ENCODE measurements around the gene XXYLT1. TPM values are rescaled to one million over a fixed set of nuclear protein-coding genes. Genes with fewer than 3 reads are reported as not detected.
A peak's percentile ranks its signal among the peaks of the same experiment; 100 is the strongest.
"Not testable (repeated sequence)": the region's sequence is repeated elsewhere in the genome, so short reads cannot be mapped to it uniquely, and the experiment has no call there.

The XXYLT1 gene
- total and polyA plus RNA-seq, 3 experiments from 2014 or later, result 7.9 to 10.5 (median 8.3) TPM

- peaks cover 12 to 34% of the 10 kb centered on the region in 2 donors for H3K27me3 Mint-ChIP-seq
- CTCF ChIA-PET, result no interaction called here
- POLR2A ChIA-PET, result no interaction called here
- H3K27ac Mint-ChIP-seq, result no peak overlapping the region
- Histone ChIP-seq H3K27me3 (ENCODE audit: insufficient read depth, low read length, poor library complexity, severe bottlenecking) (no peaks in the 10 kb centered on the region), H3K36me3 (ENCODE audit: insufficient read depth, low read length) (no peaks in the 10 kb centered on the region), H3K9me3 (ENCODE audit: low read length) (no peaks in the 10 kb centered on the region), H3K4me3 (ENCODE audit: low read length) (no peak overlapping the region), H3K4me1 (ENCODE audit: insufficient read depth, low read length) (no peaks in the 10 kb centered on the region), H3K27ac (ENCODE audit: low read depth, low read length) (no peak overlapping the region)
- no peak overlapping the region for H3K4me3 Mint-ChIP-seq
- DNase-seq, result peak in 1 of 5 donors; percentile 13
- H3K36me3 Mint-ChIP-seq, result no peaks in the 10 kb centered on the region
- no peaks in the 10 kb centered on the region for H3K9me3 Mint-ChIP-seq
- no peaks in the 10 kb centered on the region for H3K4me1 Mint-ChIP-seq
These were observed 213.2 kb downstream of the XXYLT1 start for GRCh38 chr3:195057716-195058115.

GRCh38 chr3:195056506-195056905 lies 214.5 kb downstream of the XXYLT1 start:
- CTCF ChIA-PET, result no interaction called here

GRCh38 chr3:195054311-195054710 lies 216.6 kb downstream of the XXYLT1 start:
- no peaks in the 10 kb centered on the region for H3K36me3 ChIP-seq (ENCODE audit: insufficient read depth, low read length)
- ChIA-PET POLR2A (no interaction called here), CTCF (no interaction called here)
- DNase-seq, result no peak
- no peaks in the 10 kb centered on the region for H3K9me3 Mint-ChIP-seq
- peaks cover 7 to 32% of the 10 kb centered on the region in 2 donors for H3K27me3 Mint-ChIP-seq
- no peak overlapping the region for H3K4me3 Mint-ChIP-seq
- H3K9me3 ChIP-seq (ENCODE audit: low read length), result no peaks in the 10 kb centered on the region
- no peak overlapping the region for H3K27ac ChIP-seq (ENCODE audit: low read depth, low read length)
- no peak overlapping the region for H3K27ac Mint-ChIP-seq
- H3K27me3 ChIP-seq (ENCODE audit: insufficient read depth, low read length, poor library complexity, severe bottlenecking), result no peaks in the 10 kb centered on the region
- no peaks in the 10 kb centered on the region for H3K4me1 ChIP-seq (ENCODE audit: insufficient read depth, low read length)
- H3K36me3 Mint-ChIP-seq, result no peaks in the 10 kb centered on the region
- no peaks in the 10 kb centered on the region for H3K4me1 Mint-ChIP-seq
- H3K4me3 ChIP-seq (ENCODE audit: low read length), result no peak overlapping the region

More at GRCh38 chr3:195056506-195056905, 214.5 kb downstream of the XXYLT1 start:
- no peaks in the 10 kb centered on the region for H3K4me1 Mint-ChIP-seq
- Histone ChIP-seq H3K36me3 (ENCODE audit: insufficient read depth, low read length) (no peaks in the 10 kb centered on the region), H3K4me3 (ENCODE audit: low read length) (no peak overlapping the region), H3K27ac (ENCODE audit: low read depth, low read length) (no peak overlapping the region), H3K9me3 (ENCODE audit: low read length) (no peaks in the 10 kb centered on the region), H3K27me3 (ENCODE audit: insufficient read depth, low read length, poor library complexity, severe bottlenecking) (no peaks in the 10 kb centered on the region), H3K4me1 (ENCODE audit: insufficient read depth, low read length) (no peaks in the 10 kb centered on the region)
- DNase-seq, result no peak
- peaks cover 11 to 34% of the 10 kb centered on the region in 2 donors for H3K27me3 Mint-ChIP-seq
- no peak overlapping the region for H3K4me3 Mint-ChIP-seq
- H3K9me3 Mint-ChIP-seq, result no peaks in the 10 kb centered on the region
- H3K36me3 Mint-ChIP-seq, result no peaks in the 10 kb centered on the region
- POLR2A ChIA-PET, result no interaction called here
- H3K27ac Mint-ChIP-seq, result no peak overlapping the region

- no peak for DNase-seq
- Histone ChIP-seq H3K9me3 (ENCODE audit: low read length) (no peaks in the 10 kb centered on the region), H3K4me3 (ENCODE audit: low read length) (no peak overlapping the region), H3K27me3 (ENCODE audit: insufficient read depth, low read length, poor library complexity, severe bottlenecking) (no peaks in the 10 kb centered on the region), H3K27ac (ENCODE audit: low read depth, low read length) (no peak overlapping the region), H3K36me3 (ENCODE audit: insufficient read depth, low read length) (no peaks in the 10 kb centered on the region), H3K4me1 (ENCODE audit: insufficient read depth, low read length) (no peaks in the 10 kb centered on the region)
- ChIA-PET CTCF (no interaction called here), POLR2A (no interaction called here)
- Mint-ChIP-seq H3K4me3 (no peak overlapping the region), H3K27ac (no peak overlapping the region), H3K4me1 (no peaks in the 10 kb centered on the region), H3K27me3 (peaks cover 5 to 25% of the 10 kb centered on the region in 2 donors), H3K36me3 (no peaks in the 10 kb centered on the region), H3K9me3 (no peaks in the 10 kb centered on the region)
These were observed 218.0 kb downstream of the XXYLT1 start for GRCh38 chr3:195052939-195053338.

GRCh38 chr3:195050296-195050695 lies 220.7 kb downstream of the XXYLT1 start:
- CTCF ChIA-PET, result interaction anchor here (0.7 kb wide), 1 partner anchor 56 kb away, joined by 3 read pairs; no protein-coding TSS in a partner anchor
- peaks cover 4 to 16% of the 10 kb centered on the region in 2 donors for H3K27me3 Mint-ChIP-seq
- H3K4me1 Mint-ChIP-seq; POLR2A ChIA-PET; H3K27ac ChIP-seq (ENCODE audit: low read depth, low read length); H3K4me3 Mint-ChIP-seq; H3K9me3 Mint-ChIP-seq; H3K27ac Mint-ChIP-seq; H3K36me3 ChIP-seq (ENCODE audit: insufficient read depth, low read length); DNase-seq; H3K4me3 ChIP-seq (ENCODE audit: low read length); H3K9me3 ChIP-seq (ENCODE audit: low read length); H3K4me1 ChIP-seq (ENCODE audit: insufficient read depth, low read length); H3K36me3 Mint-ChIP-seq; H3K27me3 ChIP-seq (ENCODE audit: insufficient read depth, low read length, poor library complexity, severe bottlenecking): not testable (repeated sequence)

GRCh38 chr3:195048059-195048905 lies 222.7 kb downstream of the XXYLT1 start:
- Histone ChIP-seq H3K27me3 (ENCODE audit: insufficient read depth, low read length, poor library complexity, severe bottlenecking) (no peaks in the 10 kb centered on the region), H3K27ac (ENCODE audit: low read depth, low read length) (no peak overlapping the region), H3K36me3 (ENCODE audit: insufficient read depth, low read length) (no peaks in the 10 kb centered on the region), H3K9me3 (ENCODE audit: low read length) (no peaks in the 10 kb centered on the region), H3K4me3 (ENCODE audit: low read length) (no peak overlapping the region), H3K4me1 (ENCODE audit: insufficient read depth, low read length) (no peaks in the 10 kb centered on the region)
- Mint-ChIP-seq H3K9me3 (no peaks in the 10 kb centered on the region), H3K36me3 (no peaks in the 10 kb centered on the region), H3K4me3 (no peak overlapping the region), H3K27ac (no peak overlapping the region), H3K4me1 (no peaks in the 10 kb centered on the region), H3K27me3 (peaks cover 4 to 9% of the 10 kb centered on the region in 2 donors)
- no peak for DNase-seq
- POLR2A ChIA-PET, result no interaction called here
- CTCF ChIA-PET, result no interaction called here

GRCh38 chr3:195047536-195047935 lies 223.4 kb downstream of the XXYLT1 start:
- H3K4me1 Mint-ChIP-seq, result no peaks in the 10 kb centered on the region
- no peak overlapping the region for H3K27ac Mint-ChIP-seq
- Histone ChIP-seq H3K27me3 (ENCODE audit: insufficient read depth, low read length, poor library complexity, severe bottlenecking) (no peaks in the 10 kb centered on the region), H3K36me3 (ENCODE audit: insufficient read depth, low read length) (no peaks in the 10 kb centered on the region), H3K9me3 (ENCODE audit: low read length) (no peaks in the 10 kb centered on the region), H3K4me3 (ENCODE audit: low read length) (no peak overlapping the region), H3K27ac (ENCODE audit: low read depth, low read length) (no peak overlapping the region), H3K4me1 (ENCODE audit: insufficient read depth, low read length) (no peaks in the 10 kb centered on the region)
- H3K36me3 Mint-ChIP-seq, result no peaks in the 10 kb centered on the region
- H3K4me3 Mint-ChIP-seq, result no peak overlapping the region
- H3K9me3 Mint-ChIP-seq, result no peaks in the 10 kb centered on the region
- POLR2A ChIA-PET, result no interaction called here
- CTCF ChIA-PET, result no interaction called here
- DNase-seq, result no peak
- H3K27me3 Mint-ChIP-seq, result peaks cover 4 to 5% of the 10 kb centered on the region in 2 donors

GRCh38 chr3:195046441-195046840 lies 224.5 kb downstream of the XXYLT1 start:
- Histone ChIP-seq H3K4me3 (ENCODE audit: low read length) (no peak overlapping the region), H3K9me3 (ENCODE audit: low read length) (no peaks in the 10 kb centered on the region), H3K27ac (ENCODE audit: low read depth, low read length) (no peak overlapping the region), H3K27me3 (ENCODE audit: insufficient read depth, low read length, poor library complexity, severe bottlenecking) (no peaks in the 10 kb centered on the region), H3K36me3 (ENCODE audit: insufficient read depth, low read length) (no peaks in the 10 kb centered on the region), H3K4me1 (ENCODE audit: insufficient read depth, low read length) (no peaks in the 10 kb centered on the region)
- Mint-ChIP-seq H3K27ac (no peak overlapping the region), H3K4me3 (no peak overlapping the region), H3K27me3 (peaks cover 3 to 4% of the 10 kb centered on the region in 2 donors), H3K36me3 (no peaks in the 10 kb centered on the region), H3K9me3 (no peaks in the 10 kb centered on the region), H3K4me1 (no peaks in the 10 kb centered on the region)
- POLR2A ChIA-PET, result no interaction called here
- CTCF ChIA-PET, result no interaction called here
- no peak for DNase-seq
